HL-60 (cell line): Measurements from ENCODE around the gene CCL3.

ENCODE experiments used
- CTCF ChIP-seq: IDR thresholded peaks from one replicate; pipeline ENCODE4 v1.5.1; 2011; ENCODE audit warnings: low read length, control low read depth, inconsistent platforms; ENCODE audit not compliant: insufficient read depth
- REST ChIP-seq: IDR thresholded peaks from 2 replicates; pipeline ENCODE4 v1.6.1; 2012; ENCODE audit warnings: low read depth; ENCODE audit not compliant: insufficient replicate concordance

- no peak for TF ChIP-seq CTCF
- TF ChIP-seq REST: no peak
Measured at GRCh38 chr17:36131931-36132330, 42.0 kb upstream of the CCL3 start.
